Stomach smooth muscle (tissue), 2 donors: ENCODE data around the gene DUS2.

ENCODE experiments used
- H3K27ac ChIP-seq: one replicate; pipeline ENCODE4 v1.7.0; 2013; ENCODE audit warnings: mild to moderate bottlenecking, low read length, inconsistent platforms
- H3K27me3 ChIP-seq, 2 donors: one replicate each; pipeline ENCODE4 v1.7.0; 2013; ENCODE audit warnings: low read length in 2 of 2; ENCODE audit not compliant: insufficient read depth in 2 of 2, control insufficient read depth in 1 of 2
- H3K36me3 ChIP-seq, 2 donors: one replicate each; pipeline ENCODE4 v1.7.0; 2013; ENCODE audit warnings: low read length in 2 of 2; ENCODE audit not compliant: control insufficient read depth in 2 of 2, insufficient read depth in 2 of 2
- H3K4me1 ChIP-seq: one replicate; pipeline ENCODE4 v1.7.0; 2013; ENCODE audit warnings: low read length; ENCODE audit not compliant: control insufficient read depth, insufficient read depth
- H3K4me3 ChIP-seq, 2 donors: one replicate each; pipeline ENCODE4 v1.7.0; 2013; ENCODE audit warnings: low read length in 2 of 2
- H3K9ac ChIP-seq, 2 donors: one replicate each; pipeline ENCODE4 v1.7.0; 2013; ENCODE audit warnings: low read length in 2 of 2, mild to moderate bottlenecking in 1 of 2
- H3K9me3 ChIP-seq, 2 donors: one replicate each; pipeline ENCODE4 v1.7.0; 2013; ENCODE audit warnings: low read length in 2 of 2; ENCODE audit not compliant: control insufficient read depth in 2 of 2
- donor health status: healthy.
- donor health status: Pancreatic carcinoma.

Gene DUS2

GRCh38 chr16:68078701-68079375 is 55.8 kb downstream of the DUS2 start:
- Histone ChIP-seq H3K9me3 (no peaks in the 10 kb centered on the region), H3K4me1 (peaks cover 20% of the 10 kb centered on the region), H3K9ac (no peak overlapping the region), H3K27ac (peak overlapping the region; percentile 24), H3K36me3 (peaks cover 15 to 28% of the 10 kb centered on the region in 2 donors), H3K27me3 (no peaks in the 10 kb centered on the region), H3K4me3 (no peak overlapping the region)

GRCh38 chr16:68079376-68079625 is 56.2 kb downstream of the DUS2 start:
- H3K4me3 ChIP-seq: peak overlapping the region in 1 of 2 donors; percentile 8
- peaks cover 25% of the 10 kb centered on the region for H3K4me1 ChIP-seq
- no peaks in the 10 kb centered on the region for H3K9me3 ChIP-seq
- H3K27me3 ChIP-seq: no peaks in the 10 kb centered on the region
- H3K9ac ChIP-seq: no peak overlapping the region
- H3K27ac ChIP-seq: peak overlapping the region; percentile 24
- H3K36me3 ChIP-seq: peaks cover 13 to 24% of the 10 kb centered on the region in 2 donors

GRCh38 chr16:68079626-68080344 is 56.7 kb downstream of the DUS2 start:
- peak overlapping the region in 1 of 2 donors; percentile 13 for H3K9ac ChIP-seq
- peaks cover 28% of the 10 kb centered on the region for H3K4me1 ChIP-seq
- H3K27ac ChIP-seq: peak overlapping the region; percentile 41
- peak overlapping the region in 1 of 2 donors; percentile 8 for H3K4me3 ChIP-seq
- no peaks in the 10 kb centered on the region for H3K9me3 ChIP-seq
- no peaks in the 10 kb centered on the region for H3K27me3 ChIP-seq
- H3K36me3 ChIP-seq: peaks cover 13 to 19% of the 10 kb centered on the region in 2 donors

- H3K9ac ChIP-seq: no peak overlapping the region
- H3K9me3 ChIP-seq: no peaks in the 10 kb centered on the region
- no peak overlapping the region for H3K4me3 ChIP-seq
- peaks cover 8 to 10% of the 10 kb centered on the region in 2 donors for H3K36me3 ChIP-seq
- no peak overlapping the region for H3K27ac ChIP-seq
- no peaks in the 10 kb centered on the region for H3K27me3 ChIP-seq
- H3K4me1 ChIP-seq: peaks cover 28% of the 10 kb centered on the region
These were observed 59.0 kb downstream of the DUS2 start for GRCh38 chr16:68081861-68082628.

GRCh38 chr16:68082629-68083238 is 59.6 kb downstream of the DUS2 start:
- Histone ChIP-seq H3K9ac (no peak overlapping the region), H3K27me3 (no peaks in the 10 kb centered on the region), H3K27ac (peak overlapping the region; percentile 97), H3K4me1 (peaks cover 28% of the 10 kb centered on the region), H3K36me3 (peaks cover 6 to 10% of the 10 kb centered on the region in 2 donors), H3K4me3 (no peak overlapping the region), H3K9me3 (no peaks in the 10 kb centered on the region)

- Histone ChIP-seq H3K4me1 (peaks cover 28% of the 10 kb centered on the region), H3K9me3 (no peaks in the 10 kb centered on the region), H3K27me3 (no peaks in the 10 kb centered on the region), H3K27ac (peak overlapping the region; percentile 97), H3K4me3 (peak overlapping the region in 1 of 2 donors; percentile 88), H3K36me3 (peaks cover under 1 to 5% of the 10 kb centered on the region in 2 donors), H3K9ac (peak overlapping the region in 1 of 2 donors; percentile 99)
These were observed 60.2 kb downstream of the DUS2 start for GRCh38 chr16:68083239-68083781.

GRCh38 chr16:68083861-68084503 is 60.9 kb downstream of the DUS2 start:
- H3K27ac ChIP-seq: peak overlapping the region; percentile 97
- H3K4me3 ChIP-seq: peak overlapping the region; percentile 88 to 94
- H3K4me1 ChIP-seq: peaks cover 28% of the 10 kb centered on the region
- peak overlapping the region; percentile 97 to 99 for H3K9ac ChIP-seq
- H3K27me3 ChIP-seq: no peaks in the 10 kb centered on the region
- H3K36me3 ChIP-seq: peaks cover 0 to 2% of the 10 kb centered on the region in 2 donors
- H3K9me3 ChIP-seq: no peaks in the 10 kb centered on the region

GRCh38 chr16:68084504-68085258 is 61.6 kb downstream of the DUS2 start:
- Histone ChIP-seq H3K27ac (peak overlapping the region; percentile 97), H3K27me3 (no peaks in the 10 kb centered on the region), H3K9me3 (no peaks in the 10 kb centered on the region), H3K9ac (peak overlapping the region; percentile 97 to 99), H3K4me1 (peaks cover 22% of the 10 kb centered on the region), H3K36me3 (no peaks in the 10 kb centered on the region), H3K4me3 (peak overlapping the region; percentile 88 to 94)

GRCh38 chr16:68085259-68086071 is 62.4 kb downstream of the DUS2 start, which contains the start of gene NFATC3:
Gene NFATC3, plus strand, starts transcription at chr16:68085370. Its CDS starts 312 bp downstream, at chr16:68085682.
- Histone ChIP-seq H3K4me3 (peak within 1 kb of the TSS; percentile 94 to 96), H3K27me3 (no peaks in the 10 kb centered on the region), H3K4me1 (peaks cover 17% of the 10 kb centered on the region), H3K27ac (peak within 1 kb of the TSS; percentile 97), H3K9me3 (no peaks in the 10 kb centered on the region), H3K9ac (peak within 1 kb of the TSS; percentile 97 to 99), H3K36me3 (no peaks in the 10 kb centered on the region)
